Choroid plexus epithelial cell (primary cell): Measurements from ENCODE around the gene EVI2A.
A peak's percentile ranks its signal among the peaks of the same experiment; 100 is the strongest.
"Not testable (repeated sequence)": the region's sequence is repeated elsewhere in the genome, so short reads cannot be mapped to it uniquely, and the experiment has no call there.

Source experiments
- DNase-seq: peaks from one replicate; pipeline ENCODE4 v3.0.0-alpha.2; 2010; ENCODE audit warnings: low read depth
- H3K4me3 ChIP-seq: 2 replicates; pipeline ENCODE4 v1.5.1; 2011; ENCODE audit warnings: low read depth, mild to moderate bottlenecking, control low read depth, low read length, moderate library complexity
- CTCF ChIP-seq: conservative IDR thresholded peaks from 2 replicates; pipeline ENCODE4 v1.5.1; 2011; ENCODE audit warnings: low read depth, mild to moderate bottlenecking, control low read depth, inconsistent platforms, low read length, moderate library complexity

The EVI2A gene

GRCh38 chr17:31313982-31314781 lies 7.2 kb downstream of the EVI2A start, which contains the start of gene EVI2B:
TSS of gene EVI2B (minus strand) at chr17:31314054. CDS start at chr17:31305609, 8,445 bp downstream.
- no peak for TF ChIP-seq CTCF
- peak; percentile 80 for DNase-seq
- H3K4me3 ChIP-seq, result no peak within 1 kb of the TSS

- not testable (repeated sequence) for H3K4me3 ChIP-seq, DNase-seq
Observed at GRCh38 chr17:31312223-31312622, 9.2 kb downstream of the EVI2A start.

GRCh38 chr17:31311526-31311925 lies 9.9 kb downstream of the EVI2A start:
- no peak overlapping the region for H3K4me3 ChIP-seq
- TF ChIP-seq CTCF, result no peak
- DNase-seq, result no peak

- no peak overlapping the region for H3K4me3 ChIP-seq
- TF ChIP-seq CTCF, result no peak
- DNase-seq, result no peak
Observed at GRCh38 chr17:31310886-31311285, 10.5 kb downstream of the EVI2A start.

- TF ChIP-seq CTCF, result no peak
- DNase-seq, result no peak
- H3K4me3 ChIP-seq, result no peak overlapping the region
Observed at GRCh38 chr17:31310260-31310659, 11.2 kb downstream of the EVI2A start.

- no peak overlapping the region for H3K4me3 ChIP-seq
- DNase-seq, result no peak
- no peak for TF ChIP-seq CTCF
Observed at GRCh38 chr17:31309556-31309955, 11.9 kb downstream of the EVI2A start.

GRCh38 chr17:31308372-31309334 lies 12.8 kb downstream of the EVI2A start:
- no peak for DNase-seq
- H3K4me3 ChIP-seq, result no peak overlapping the region
- TF ChIP-seq CTCF, result no peak
